Adipose tissue (tissue), 3 donors: ENCODE measurements around the gene DZIP1L. TPM values are rescaled to one million over a fixed set of nuclear protein-coding genes. Genes with fewer than 3 reads are reported as not detected.
"Not testable (repeated sequence)": the region's sequence is repeated elsewhere in the genome, so short reads cannot be mapped to it uniquely, and the experiment has no call there.

Source experiments
- H3K27ac ChIP-seq: one replicate; pipeline ENCODE4 v1.5.1; 2013; ENCODE audit warnings: low read depth, low read length
- WGBS, 3 donors: extraction: QIAGEN DNeasy Blood & Tissue Kit; methylation state at CpG; one replicate each; pipeline ENCODE4 v1.1.7; 2013; 5-methylcytosine and 5-hydroxymethylcytosine counted together
- polyA plus RNA-seq, 3 donors: library from polyadenylated mRNA; stranded (reverse); fragments of 200-250 nt; gene quantifications; one replicate each; pipeline ENCODE4 v1.2.3, GENCODE V29; 2013
- donor health status: healthy with polysubstance abuse.
- donor health status: Bipolar disorder and iron deficiency.
- donor health status: healthy.

The DZIP1L gene, protein sequence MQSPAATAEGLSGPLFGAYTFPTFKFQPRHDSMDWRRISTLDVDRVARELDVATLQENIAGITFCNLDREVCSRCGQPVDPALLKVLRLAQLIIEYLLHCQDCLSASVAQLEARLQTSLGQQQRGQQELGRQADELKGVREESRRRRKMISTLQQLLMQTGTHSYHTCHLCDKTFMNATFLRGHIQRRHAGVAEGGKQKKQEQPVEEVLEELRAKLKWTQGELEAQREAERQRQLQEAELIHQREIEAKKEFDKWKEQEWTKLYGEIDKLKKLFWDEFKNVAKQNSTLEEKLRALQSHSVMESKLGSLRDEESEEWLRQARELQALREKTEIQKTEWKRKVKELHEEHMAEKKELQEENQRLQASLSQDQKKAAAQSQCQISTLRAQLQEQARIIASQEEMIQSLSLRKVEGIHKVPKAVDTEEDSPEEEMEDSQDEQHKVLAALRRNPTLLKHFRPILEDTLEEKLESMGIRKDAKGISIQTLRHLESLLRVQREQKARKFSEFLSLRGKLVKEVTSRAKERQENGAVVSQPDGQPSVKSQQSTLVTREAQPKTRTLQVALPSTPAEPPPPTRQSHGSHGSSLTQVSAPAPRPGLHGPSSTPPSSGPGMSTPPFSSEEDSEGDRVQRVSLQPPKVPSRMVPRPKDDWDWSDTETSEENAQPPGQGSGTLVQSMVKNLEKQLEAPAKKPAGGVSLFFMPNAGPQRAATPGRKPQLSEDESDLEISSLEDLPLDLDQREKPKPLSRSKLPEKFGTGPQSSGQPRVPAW
- 1 to 10 TPM; 2.6 to 5.3 (median 3.4) TPM for polyA plus RNA-seq

GRCh38 chr3:138114988-138115971 is at the start of gene DZIP1L:
TSS of gene DZIP1L (minus strand) at chr3:138115608. CDS start at chr3:138103971, 11,637 bp downstream.
- WGBS, 3 donors: 0 to 1% (median 1%) methylated on average over 82 to 86 of the region's 86 CpGs

DNA sequence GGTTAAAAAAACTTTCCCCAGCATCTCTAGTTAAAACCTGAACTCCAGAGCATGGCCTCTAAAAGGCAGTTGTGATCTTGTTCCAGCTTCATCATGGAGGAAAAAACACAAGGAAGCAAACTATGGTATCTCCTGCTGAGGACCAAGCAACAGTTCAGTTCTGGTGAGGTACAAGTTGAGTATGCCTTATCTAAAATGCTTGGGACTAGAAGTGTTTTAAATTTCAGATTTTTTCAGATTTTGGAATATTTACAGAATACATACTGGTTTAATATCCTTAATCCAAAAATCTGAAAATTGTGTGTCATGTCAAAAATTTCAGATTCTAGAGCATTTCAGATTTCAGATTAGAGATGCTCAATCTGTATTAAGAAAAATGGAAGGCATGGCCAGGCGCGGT is 49.7 kb upstream of the DZIP1L start:
- WGBS, 3 donors: 99 to 100% (median 100%) methylated on average over 2 of the region's 2 CpGs
- no peak overlapping the region for H3K27ac ChIP-seq

More at GRCh38 chr3:138114988-138115971, at the start of gene DZIP1L:
- peak within 1 kb of the TSS; percentile 64 for H3K27ac ChIP-seq

DNA sequence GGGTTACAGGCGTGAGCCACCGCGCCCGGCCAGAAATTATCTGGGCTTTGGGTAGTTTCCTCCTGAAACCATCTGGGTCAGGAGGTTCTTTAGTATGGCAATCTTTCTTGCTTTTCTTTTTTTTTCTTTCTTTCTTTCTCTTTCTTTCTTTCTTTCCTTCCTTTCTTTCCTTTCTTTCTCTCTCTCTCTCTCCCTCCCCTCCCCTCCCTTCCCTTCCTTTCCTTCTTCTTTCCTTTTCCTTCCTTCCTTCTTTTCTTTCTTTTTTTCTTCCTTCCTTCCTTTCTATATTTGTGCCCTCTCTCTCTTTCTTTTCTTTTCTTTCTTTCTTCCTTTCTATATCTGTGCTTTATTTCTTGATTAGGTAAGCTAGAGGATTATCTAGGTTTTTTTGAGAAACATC is 42.3 kb upstream of the DZIP1L start:
- no peak overlapping the region for H3K27ac ChIP-seq
- 94 to 96% (median 94%) methylated on average over 4 of the region's 4 CpGs for WGBS, 3 donors

GRCh38 chr3:138154534-138154933 is 39.1 kb upstream of the DZIP1L start:
- H3K27ac ChIP-seq: no peak overlapping the region

- 56 to 71% (median 68%) methylated on average over 4 of the region's 4 CpGs for WGBS, 3 donors
- no peak overlapping the region for H3K27ac ChIP-seq
Observed at GRCh38 chr3:138148503-138148902, 33.1 kb upstream of the DZIP1L start.

- not testable (repeated sequence) for H3K27ac ChIP-seq
- 95 to 98% (median 96%) methylated on average over 3 of the region's 3 CpGs for WGBS, 3 donors
Observed at GRCh38 chr3:138142181-138142580, 26.8 kb upstream of the DZIP1L start.

DNA sequence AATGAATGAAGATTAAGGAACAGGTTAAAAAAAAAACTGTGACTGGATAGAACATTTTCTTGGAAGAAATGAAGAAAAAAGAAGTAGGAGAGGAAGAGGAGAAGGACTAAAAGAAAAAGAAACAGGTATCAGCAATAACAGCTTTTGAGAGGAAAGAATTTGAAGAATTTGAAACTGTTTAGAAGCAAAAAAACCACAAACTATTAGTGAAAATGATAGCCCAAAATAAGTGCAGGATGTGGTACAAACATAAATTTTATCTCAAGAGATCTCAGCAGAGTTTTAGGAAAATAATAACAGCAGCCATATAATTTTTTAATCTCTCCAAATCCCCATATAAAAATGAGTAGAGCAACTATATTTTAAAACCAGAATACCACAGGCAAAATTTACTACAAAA is 25.5 kb upstream of the DZIP1L start:
- H3K27ac ChIP-seq: no peak overlapping the region

DNA sequence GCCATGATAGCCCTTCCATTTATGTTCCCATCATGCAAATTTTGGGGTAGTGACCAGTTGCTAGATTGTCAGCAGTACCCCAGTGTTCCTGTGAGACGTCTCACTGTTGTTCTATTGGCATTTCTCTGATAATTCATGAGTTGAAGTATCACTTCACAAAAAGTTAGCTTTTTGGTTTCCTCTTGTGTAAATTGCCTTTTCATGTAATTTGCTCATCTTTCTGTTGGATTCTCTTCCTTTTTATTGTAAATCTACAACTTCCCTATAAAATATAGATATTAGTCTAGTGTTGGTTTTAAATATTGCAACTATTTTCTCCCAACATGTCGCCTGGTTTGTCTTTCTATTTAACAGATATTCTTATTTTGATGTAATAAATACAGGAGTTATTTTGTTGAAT is 24.3 kb upstream of the DZIP1L start:
- WGBS, 3 donors: 28 to 42% (median 30%) methylated on average over 2 of the region's 2 CpGs
- H3K27ac ChIP-seq: no peak overlapping the region

- H3K27ac ChIP-seq: no peak overlapping the region
- 41 to 74% (median 47%) methylated on average over 2 of the region's 2 CpGs for WGBS, 3 donors
Observed at GRCh38 chr3:138137861-138138260, 22.5 kb upstream of the DZIP1L start.

GRCh38 chr3:138136201-138136600 is 20.8 kb upstream of the DZIP1L start:
- no peak overlapping the region for H3K27ac ChIP-seq
- 36 to 50% (median 38%) methylated on average over 3 of the region's 3 CpGs for WGBS, 3 donors

DNA sequence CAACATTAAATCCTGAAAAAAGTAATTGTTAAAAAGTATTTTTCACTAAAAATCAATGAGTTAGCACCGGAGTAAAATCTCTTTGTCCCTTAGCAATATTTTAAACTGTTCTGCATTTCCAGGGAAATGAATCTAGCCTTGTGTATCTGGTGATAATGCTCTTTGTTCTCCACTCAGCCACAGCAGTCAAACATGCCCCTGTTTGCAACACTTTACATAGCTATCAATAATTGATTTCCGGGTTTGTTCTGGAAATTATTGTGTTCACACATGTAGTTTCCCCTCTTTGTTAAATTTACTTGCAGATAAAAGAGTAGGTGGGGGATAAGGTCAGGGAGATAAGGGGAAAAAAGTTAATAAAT is 20.4 kb upstream of the DZIP1L start:
- WGBS, 3 donors: 22 to 59% (median 52%) methylated on average over 2 of the region's 2 CpGs
- no peak overlapping the region for H3K27ac ChIP-seq

- no peak overlapping the region for H3K27ac ChIP-seq
- WGBS, 3 donors: 25 to 59% (median 36%) methylated on average over 3 of the region's 3 CpGs
Observed at GRCh38 chr3:138135146-138135832, 19.9 kb upstream of the DZIP1L start.

- WGBS, 3 donors: 68 to 85% (median 75%) methylated on average over 1 of the region's 1 CpG
- no peak within 1 kb of the TSS for H3K27ac ChIP-seq
Observed at GRCh38 chr3:138132239-138132638, 16.8 kb upstream of the DZIP1L start, which contains the start of gene A4GNT. TSS of gene A4GNT (minus strand) at chr3:138132390. CDS start at chr3:138131256, 1,134 bp downstream.

DNA sequence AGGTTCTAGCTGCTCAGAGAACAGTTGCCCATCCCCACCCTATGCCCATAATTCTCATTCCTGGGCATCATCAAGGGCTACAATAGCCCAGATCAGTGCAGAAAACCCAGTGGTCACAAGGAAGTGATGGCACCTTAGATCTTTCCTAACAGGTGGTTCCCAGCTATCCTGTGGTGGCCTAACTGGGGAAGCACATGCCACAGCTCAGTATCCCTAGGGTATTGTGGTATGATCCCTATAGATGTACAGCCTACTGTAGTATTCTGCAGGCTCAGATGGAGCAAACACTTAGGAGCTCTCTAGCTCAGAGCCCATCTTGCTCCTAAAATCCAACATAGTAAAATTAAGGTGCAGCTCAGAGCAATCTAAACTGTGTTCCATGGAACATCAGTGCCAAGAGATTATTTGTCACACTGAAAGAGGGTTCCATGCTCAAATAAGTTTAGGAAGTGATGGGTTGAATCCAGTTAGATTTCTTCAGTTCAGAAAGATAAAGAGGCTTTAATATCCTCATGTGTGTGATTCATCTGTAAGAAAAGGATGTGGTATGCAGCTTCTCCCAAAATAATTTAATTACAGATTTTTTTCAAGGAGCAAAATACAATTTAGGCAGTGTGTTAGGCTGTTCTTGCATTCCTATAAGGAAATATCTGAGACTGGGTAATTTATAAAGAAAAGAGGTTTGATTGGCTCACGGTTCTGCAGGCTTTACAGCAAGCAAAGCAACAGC is 12.4 kb upstream of the DZIP1L start:
- WGBS, 3 donors: 82 to 96% (median 89%) methylated on average over 1 of the region's 1 CpG
- no peak overlapping the region for H3K27ac ChIP-seq

DNA sequence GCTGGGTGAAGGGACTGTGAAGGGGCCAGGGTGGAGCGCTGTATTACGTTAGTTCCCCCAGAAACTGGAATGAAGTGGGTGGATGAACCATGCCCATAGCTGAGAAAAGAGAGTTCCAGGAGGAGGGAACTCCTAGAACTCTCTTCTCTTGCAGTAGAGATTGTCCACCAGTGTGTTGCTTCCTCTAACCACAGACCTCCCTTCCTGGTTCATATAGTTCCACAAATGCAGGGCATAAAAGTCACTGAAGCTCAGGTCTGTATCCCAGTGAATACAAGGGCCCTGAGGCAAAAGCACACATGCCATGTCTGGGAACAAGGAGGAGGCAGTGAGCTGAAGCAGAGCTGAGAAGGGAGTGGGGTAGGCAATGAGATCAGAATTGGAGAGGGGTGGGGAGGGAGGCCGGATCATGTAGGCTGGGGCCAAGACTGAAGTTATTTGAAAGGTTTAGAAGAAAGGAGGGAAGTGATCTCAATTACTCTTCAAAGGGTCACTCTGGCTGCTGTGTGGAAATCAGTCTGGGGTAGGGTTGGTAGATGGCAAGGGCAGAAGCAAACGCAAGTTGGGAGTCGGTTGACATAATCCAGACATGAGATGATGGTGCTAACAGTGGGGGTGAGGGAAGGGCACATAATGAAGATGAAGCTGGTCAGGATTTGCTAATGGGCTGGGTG is 10.3 kb upstream of the DZIP1L start:
- H3K27ac ChIP-seq: peak overlapping the region; percentile 6
- 23 to 53% (median 27%) methylated on average over 5 of the region's 5 CpGs for WGBS, 3 donors

- H3K27ac ChIP-seq: no peak overlapping the region
- 67 to 79% (median 71%) methylated on average over 10 of the region's 10 CpGs for WGBS, 3 donors
Observed at GRCh38 chr3:138124706-138125355, 9.4 kb upstream of the DZIP1L start.
